ENCODE results near the gene EPB41L4A. TPM values are rescaled to one million over a fixed set of nuclear protein-coding genes. Genes with fewer than 3 reads are reported as not detected.

The EPB41L4A gene
- total and polyA plus RNA-seq, 2 experiments from 2014 or later: 0.11 to 0.76 TPM

- H3K79me2 ChIP-seq (ENCODE audit: insufficient read depth): no peaks in the 10 kb centered on the region
- in situ Hi-C loops (cut with MboI): no loop called here
- H3K4me3 ChIP-seq: no peak overlapping the region
- DNase-seq: no peak
- H3K9me2 ChIP-seq (ENCODE audit: insufficient read depth): no peaks in the 10 kb centered on the region
- H3K27ac ChIP-seq: no peak overlapping the region
- H3K9me3 ChIP-seq (ENCODE audit: low read depth): no peaks in the 10 kb centered on the region
- 56 to 72% methylated on average over 3 of the region's 3 CpGs for WGBS, 2 experiments (ENCODE audit: low coverage in 1 of 2, low lambda C conversion rate in 2 of 2, missing lambda C conversion rate in 2 of 2)
- H4K20me1 ChIP-seq (ENCODE audit: insufficient read depth): no peaks in the 10 kb centered on the region
- no peak overlapping the region for H2AFZ ChIP-seq
- TF ChIP-seq EZH2phosphoT487 (IDR thresholded peaks at IDR 0.05; ENCODE audit: insufficient read depth, low read depth) (no peak), EZH2 (IDR thresholded peaks at IDR 0.05; ENCODE audit: insufficient read depth, poor library complexity, severe bottlenecking) (no peak)
- no peak overlapping the region for H3K4me2 ChIP-seq (ENCODE audit: unreplicated experiment)
- peaks cover 13% of the 10 kb centered on the region; the same call in 1 of the 2 replicates for H3F3A ChIP-seq (ENCODE audit: insufficient read depth)
- H3K36me3 ChIP-seq (ENCODE audit: low read depth): no peaks in the 10 kb centered on the region
- no peak overlapping the region for H3K9ac ChIP-seq
- H3K27me3 ChIP-seq (replicated peaks; ENCODE audit: insufficient read depth): peaks cover 18% of the 10 kb centered on the region
- peaks cover 11% of the 10 kb centered on the region for H3K4me1 ChIP-seq (ENCODE audit: insufficient read depth)
Measured at GRCh38 chr5:112413611-112414010, 5.5 kb downstream of the EPB41L4A start.

GRCh38 chr5:112412346-112412745 is 6.7 kb downstream of the EPB41L4A start:
- Histone ChIP-seq H3K4me2 (ENCODE audit: unreplicated experiment) (no peak overlapping the region), H3K27ac (no peak overlapping the region), H3K27me3 (replicated peaks; ENCODE audit: insufficient read depth) (peaks cover 13% of the 10 kb centered on the region; the same call in 1 of the 2 replicates), H4K20me1 (ENCODE audit: insufficient read depth) (no peaks in the 10 kb centered on the region), H3K4me3 (no peak overlapping the region), H3F3A (ENCODE audit: insufficient read depth) (peaks cover 2% of the 10 kb centered on the region; the same call in 1 of the 2 replicates), H3K9me3 (ENCODE audit: low read depth) (no peaks in the 10 kb centered on the region), H2AFZ (no peak overlapping the region), H3K4me1 (ENCODE audit: insufficient read depth) (no peaks in the 10 kb centered on the region; the same call in 1 of the 2 replicates), H3K9me2 (ENCODE audit: insufficient read depth) (no peaks in the 10 kb centered on the region), H3K36me3 (ENCODE audit: low read depth) (no peaks in the 10 kb centered on the region), H3K79me2 (ENCODE audit: insufficient read depth) (no peaks in the 10 kb centered on the region), H3K9ac (no peak overlapping the region)
- in situ Hi-C loops (cut with MboI): no loop called here
- no peak for TF ChIP-seq EZH2phosphoT487 (IDR thresholded peaks at IDR 0.05; ENCODE audit: insufficient read depth, low read depth)
- TF ChIP-seq EZH2 (IDR thresholded peaks at IDR 0.05; ENCODE audit: insufficient read depth, poor library complexity, severe bottlenecking): no peak
- DNase-seq: no peak
- 44 to 50% methylated on average over 3 of the region's 3 CpGs for WGBS, 2 experiments (ENCODE audit: low coverage in 1 of 2, low lambda C conversion rate in 2 of 2, missing lambda C conversion rate in 2 of 2)

- no peak overlapping the region for H2AFZ ChIP-seq
Measured at GRCh38 chr5:112411903-112412302, 7.2 kb downstream of the EPB41L4A start.

GRCh38 chr5:112407666-112408065 is 11.4 kb downstream of the EPB41L4A start:
- no peaks in the 10 kb centered on the region for H3K4me1 ChIP-seq (ENCODE audit: insufficient read depth)
- H3K79me2 ChIP-seq (ENCODE audit: insufficient read depth): no peaks in the 10 kb centered on the region
- in situ Hi-C loops (cut with MboI): no loop called here
- H3K4me3 ChIP-seq: no peak overlapping the region
- H3K36me3 ChIP-seq (ENCODE audit: low read depth): no peaks in the 10 kb centered on the region
- H3K4me2 ChIP-seq (ENCODE audit: unreplicated experiment): no peak overlapping the region
- H3K9me2 ChIP-seq (ENCODE audit: insufficient read depth): no peaks in the 10 kb centered on the region
- no peak overlapping the region for H3K27ac ChIP-seq
- no peaks in the 10 kb centered on the region for H4K20me1 ChIP-seq (ENCODE audit: insufficient read depth)
- no peaks in the 10 kb centered on the region for H3F3A ChIP-seq (ENCODE audit: insufficient read depth)
- no peak overlapping the region for H2AFZ ChIP-seq
- no peaks in the 10 kb centered on the region for H3K9me3 ChIP-seq (ENCODE audit: low read depth)
- H3K9ac ChIP-seq: no peak overlapping the region
- no peak for TF ChIP-seq EZH2phosphoT487 (IDR thresholded peaks at IDR 0.05; ENCODE audit: insufficient read depth, low read depth)
- 39 to 52% methylated on average over 2 of the region's 2 CpGs for WGBS, 2 experiments (ENCODE audit: low coverage in 1 of 2, low lambda C conversion rate in 2 of 2, missing lambda C conversion rate in 2 of 2)
- no peak for DNase-seq
- no peaks in the 10 kb centered on the region; the same call in 1 of the 2 replicates for H3K27me3 ChIP-seq (replicated peaks; ENCODE audit: insufficient read depth)

More at GRCh38 chr5:112411903-112412302, 7.2 kb downstream of the EPB41L4A start:
- Histone ChIP-seq H3F3A (ENCODE audit: insufficient read depth) (no peaks in the 10 kb centered on the region), H3K27ac (no peak overlapping the region), H3K9ac (no peak overlapping the region), H3K27me3 (replicated peaks; ENCODE audit: insufficient read depth) (peaks cover 8% of the 10 kb centered on the region; the same call in 1 of the 2 replicates), H3K4me1 (ENCODE audit: insufficient read depth) (no peaks in the 10 kb centered on the region), H3K4me2 (ENCODE audit: unreplicated experiment) (no peak overlapping the region), H4K20me1 (ENCODE audit: insufficient read depth) (no peaks in the 10 kb centered on the region), H3K79me2 (ENCODE audit: insufficient read depth) (no peaks in the 10 kb centered on the region), H3K36me3 (ENCODE audit: low read depth) (no peaks in the 10 kb centered on the region), H3K4me3 (no peak overlapping the region), H3K9me3 (ENCODE audit: low read depth) (no peaks in the 10 kb centered on the region), H3K9me2 (ENCODE audit: insufficient read depth) (no peaks in the 10 kb centered on the region)
- in situ Hi-C loops (cut with MboI): no loop called here
- DNase-seq: no peak
- TF ChIP-seq EZH2 (IDR thresholded peaks at IDR 0.05; ENCODE audit: insufficient read depth, poor library complexity, severe bottlenecking) (no peak), EZH2phosphoT487 (IDR thresholded peaks at IDR 0.05; ENCODE audit: insufficient read depth, low read depth) (no peak)
- 72 to 78% methylated on average over 7 of the region's 7 CpGs for WGBS, 2 experiments (ENCODE audit: low coverage in 1 of 2, low lambda C conversion rate in 2 of 2, missing lambda C conversion rate in 2 of 2)

- no peak for DNase-seq
Measured at GRCh38 chr5:112407240-112407639, 11.8 kb downstream of the EPB41L4A start.

More at GRCh38 chr5:112407240-112407639, 11.8 kb downstream of the EPB41L4A start:
- Histone ChIP-seq H3K27ac (no peak overlapping the region), H3K9me2 (ENCODE audit: insufficient read depth) (no peaks in the 10 kb centered on the region), H3K4me2 (ENCODE audit: unreplicated experiment) (no peak overlapping the region), H3K9me3 (ENCODE audit: low read depth) (no peaks in the 10 kb centered on the region), H4K20me1 (ENCODE audit: insufficient read depth) (no peaks in the 10 kb centered on the region), H3K27me3 (replicated peaks; ENCODE audit: insufficient read depth) (no peaks in the 10 kb centered on the region; the same call in 1 of the 2 replicates), H3K36me3 (ENCODE audit: low read depth) (no peaks in the 10 kb centered on the region), H3F3A (ENCODE audit: insufficient read depth) (no peaks in the 10 kb centered on the region), H3K79me2 (ENCODE audit: insufficient read depth) (no peaks in the 10 kb centered on the region), H3K4me3 (no peak overlapping the region), H3K4me1 (ENCODE audit: insufficient read depth) (no peaks in the 10 kb centered on the region), H3K9ac (no peak overlapping the region), H2AFZ (no peak overlapping the region)
- in situ Hi-C loops (cut with MboI): no loop called here
- no peak for TF ChIP-seq EZH2 (IDR thresholded peaks at IDR 0.05; ENCODE audit: insufficient read depth, poor library complexity, severe bottlenecking)
- no peak for TF ChIP-seq EZH2phosphoT487 (IDR thresholded peaks at IDR 0.05; ENCODE audit: insufficient read depth, low read depth)

Data from GM23248 (cell line).